ENCODE measurements around the gene FZD1. TPM values are rescaled to one million over a fixed set of nuclear protein-coding genes. Genes with fewer than 3 reads are reported as not detected.

The FZD1 gene
- total and polyA plus RNA-seq, 2 experiments from 2014 or later, result 7.3 to 9.9 TPM

GRCh38 chr7:91228927-91229558 lies 35.2 kb upstream of the FZD1 start:
- no peaks in the 10 kb centered on the region for H4K20me1 ChIP-seq (ENCODE audit: insufficient read depth, poor library complexity, severe bottlenecking)
- WGBS (ENCODE audit: low lambda C conversion rate, missing lambda C conversion rate), result 65% methylated on average over 2 of the region's 2 CpGs
- no peaks in the 10 kb centered on the region for H3K79me2 ChIP-seq
- no peaks in the 10 kb centered on the region for H3K36me3 ChIP-seq (replicated peaks; ENCODE audit: insufficient read depth, low read depth)
- no peaks in the 10 kb centered on the region for H3K9me2 ChIP-seq (replicated peaks; ENCODE audit: insufficient read depth)
- H3K9me3 ChIP-seq (ENCODE audit: low read depth), result no peaks in the 10 kb centered on the region
- no peaks in the 10 kb centered on the region for H3K4me1 ChIP-seq (ENCODE audit: insufficient read depth)
- H3K4me3 ChIP-seq, result no peak overlapping the region
- TF ChIP-seq EZH2 (IDR thresholded peaks at IDR 0.05; ENCODE audit: borderline replicate concordance) (no peak), CTCF (IDR thresholded peaks at IDR 0.05; ENCODE audit: poor library complexity) (no peak), EZH2phosphoT487 (IDR thresholded peaks at IDR 0.05; ENCODE audit: low read depth, severe bottlenecking, unreplicated experiment) (no peak)
- H2AFZ ChIP-seq, result no peak overlapping the region
- no peak overlapping the region for H3K27ac ChIP-seq
- no peaks in the 10 kb centered on the region for H3K27me3 ChIP-seq
- DNase-seq (ENCODE audit: low spot score), result no peak
- H3K4me2 ChIP-seq, result no peak overlapping the region

GRCh38 chr7:91230100-91230499 lies 34.1 kb upstream of the FZD1 start:
- WGBS (ENCODE audit: low lambda C conversion rate, missing lambda C conversion rate), result 83% methylated on average over 2 of the region's 2 CpGs
- Histone ChIP-seq H3K27ac (no peak overlapping the region), H3K4me1 (ENCODE audit: insufficient read depth) (no peaks in the 10 kb centered on the region), H3K36me3 (replicated peaks; ENCODE audit: insufficient read depth, low read depth) (no peaks in the 10 kb centered on the region), H3K27me3 (no peaks in the 10 kb centered on the region), H4K20me1 (ENCODE audit: insufficient read depth, poor library complexity, severe bottlenecking) (no peaks in the 10 kb centered on the region), H3K79me2 (no peaks in the 10 kb centered on the region), H3K4me3 (no peak overlapping the region), H3K9me2 (replicated peaks; ENCODE audit: insufficient read depth) (no peaks in the 10 kb centered on the region), H2AFZ (no peak overlapping the region), H3K4me2 (no peak overlapping the region), H3K9me3 (ENCODE audit: low read depth) (no peaks in the 10 kb centered on the region)
- TF ChIP-seq CTCF (IDR thresholded peaks at IDR 0.05; ENCODE audit: poor library complexity) (no peak), EZH2 (IDR thresholded peaks at IDR 0.05; ENCODE audit: borderline replicate concordance) (no peak), EZH2phosphoT487 (IDR thresholded peaks at IDR 0.05; ENCODE audit: low read depth, severe bottlenecking, unreplicated experiment) (no peak)
- no peak for DNase-seq (ENCODE audit: low spot score)

GRCh38 chr7:91230503-91230902 lies 33.7 kb upstream of the FZD1 start:
- no peak overlapping the region for H3K4me3 ChIP-seq
- H3K36me3 ChIP-seq (replicated peaks; ENCODE audit: insufficient read depth, low read depth), result no peaks in the 10 kb centered on the region
- TF ChIP-seq CTCF (IDR thresholded peaks at IDR 0.05; ENCODE audit: poor library complexity), result no peak
- H3K9me2 ChIP-seq (replicated peaks; ENCODE audit: insufficient read depth), result no peaks in the 10 kb centered on the region
- H3K27ac ChIP-seq, result no peak overlapping the region
- H3K4me2 ChIP-seq, result no peak overlapping the region
- no peaks in the 10 kb centered on the region for H3K9me3 ChIP-seq (ENCODE audit: low read depth)
- DNase-seq (ENCODE audit: low spot score), result no peak
- WGBS (ENCODE audit: low lambda C conversion rate, missing lambda C conversion rate), result 88% methylated on average over 3 of the region's 3 CpGs
- H2AFZ ChIP-seq, result no peak overlapping the region
- no peaks in the 10 kb centered on the region for H4K20me1 ChIP-seq (ENCODE audit: insufficient read depth, poor library complexity, severe bottlenecking)
- no peaks in the 10 kb centered on the region for H3K79me2 ChIP-seq
- H3K4me1 ChIP-seq (ENCODE audit: insufficient read depth), result no peaks in the 10 kb centered on the region
- no peaks in the 10 kb centered on the region for H3K27me3 ChIP-seq

GRCh38 chr7:91233212-91233611 lies 31.0 kb upstream of the FZD1 start:
- no peaks in the 10 kb centered on the region for H3K4me1 ChIP-seq (ENCODE audit: insufficient read depth)
- H3K27me3 ChIP-seq, result no peaks in the 10 kb centered on the region
- H3K9me2 ChIP-seq (replicated peaks; ENCODE audit: insufficient read depth), result no peaks in the 10 kb centered on the region
- H3K9me3 ChIP-seq (ENCODE audit: low read depth), result no peaks in the 10 kb centered on the region
- H4K20me1 ChIP-seq (ENCODE audit: insufficient read depth, poor library complexity, severe bottlenecking), result no peaks in the 10 kb centered on the region
- 84% methylated on average over 8 of the region's 8 CpGs for WGBS (ENCODE audit: low lambda C conversion rate, missing lambda C conversion rate)
- H2AFZ ChIP-seq, result no peak overlapping the region
- TF ChIP-seq EZH2 (IDR thresholded peaks at IDR 0.05; ENCODE audit: borderline replicate concordance), result no peak
- TF ChIP-seq CTCF (IDR thresholded peaks at IDR 0.05; ENCODE audit: poor library complexity), result no peak
- H3K79me2 ChIP-seq, result no peaks in the 10 kb centered on the region
- no peak for DNase-seq (ENCODE audit: low spot score)
- no peak overlapping the region for H3K4me3 ChIP-seq
- H3K27ac ChIP-seq, result no peak overlapping the region
- no peak overlapping the region for H3K4me2 ChIP-seq
- H3K36me3 ChIP-seq (replicated peaks; ENCODE audit: insufficient read depth, low read depth), result no peaks in the 10 kb centered on the region
